B cell (primary cell): Measurements from ENCODE around the gene SOSTDC1. TPM values are rescaled to one million over a fixed set of nuclear protein-coding genes. Genes with fewer than 3 reads are reported as not detected.

Experiments used
- ATAC-seq: fragments of 200-7000 bp; cut with Tn5 transposase; one replicate; pipeline ENCODE4 v1.10.0; 2021; ENCODE audit warnings: low read depth, mild to moderate bottlenecking, moderate number of reproducible peaks, moderate library complexity
- CTCF ChIA-PET: fragments of 350-600 bp; sonication (Branson Sonifier 250); formaldehyde crosslinking; loops from one replicate; lab custom pipeline; 2021; ENCODE audit warnings: antibody characterized with exemption, inconsistent platforms; lab: Charles Lee
- POLR2A ChIA-PET: fragments of 350-600 bp; sonication (Branson Sonifier 250); formaldehyde crosslinking; loops from one replicate; lab custom pipeline; 2021; ENCODE audit warnings: antibody characterized with exemption; lab: Charles Lee
- DNase-seq: peaks from one replicate; pipeline ENCODE4 v3.0.0; 2013
- H2AFZ ChIP-seq: 2 replicates; pipeline ENCODE4 v1.6.1; 2012; ENCODE audit warnings: mild to moderate bottlenecking, low read depth, low read length; ENCODE audit not compliant: insufficient read depth, poor library complexity, severe bottlenecking
- H3K27ac ChIP-seq, 2 donors: 1 replicate in 1 of 2; 2 replicates in 1 of 2; pipeline ENCODE4 v1.5.1; 2012 to 2013; ENCODE audit warnings: low read length in 2 of 2, mild to moderate bottlenecking in 2 of 2, moderate library complexity in 1 of 2
- H3K27me3 ChIP-seq, 4 experiments: fragments of 200-600 bp in 1 of 4; sonication (generic) in 1 of 4; replicated peaks in 1 of 4; 1 replicate in 2 of 4; 2 replicates in 2 of 4; pipeline versions ENCODE4 v1.6.1 to v1.7.0; 2013 to 2016; ENCODE audit warnings: low read length in 3 of 4, mild to moderate bottlenecking in 2 of 4, mixed read lengths in 1 of 4, moderate library complexity in 1 of 4; ENCODE audit not compliant: insufficient read depth in 4 of 4, control insufficient read depth in 3 of 4; ENCODE audit errors: control extremely low read depth in 1 of 4
- H3K36me3 ChIP-seq, 2 experiments: replicated peaks in 1 of 2; 1 replicate in 1 of 2; 2 replicates in 1 of 2; pipeline versions ENCODE4 v1.6.1 to v1.7.1; 2013; ENCODE audit warnings: low read length in 1 of 2; ENCODE audit not compliant: insufficient read depth in 2 of 2, control insufficient read depth in 1 of 2; ENCODE audit errors: control extremely low read depth in 1 of 2, extremely low read depth in 1 of 2
- H3K4me1 ChIP-seq, 2 donors: fragments of 200-600 bp in 1 of 2; sonication (generic) in 1 of 2; 1 replicate in 1 of 2; 2 replicates in 1 of 2; pipeline versions ENCODE4 v1.5.1 to v1.6.1; 2013 to 2017; ENCODE audit warnings: low read length in 2 of 2; ENCODE audit not compliant: control insufficient read depth in 2 of 2, insufficient read depth in 2 of 2
- H3K4me2 ChIP-seq: replicated peaks from 2 replicates; pipeline ENCODE3; 2012; ENCODE audit warnings: mild to moderate bottlenecking, low read depth, low read length; ENCODE audit not compliant: poor library complexity, severe bottlenecking
- H3K4me3 ChIP-seq, 5 experiments: fragments of 200-600 bp in 1 of 5; sonication (generic) in 1 of 5; 1 replicate in 3 of 5; 2 replicates in 2 of 5; pipeline versions ENCODE4 v1.5.1 to v1.7.0; 2011 to 2016; ENCODE audit warnings: low read length in 4 of 5, mild to moderate bottlenecking in 4 of 5, low read depth in 2 of 5, control low read depth in 1 of 5, moderate library complexity in 1 of 5; ENCODE audit not compliant: insufficient read depth in 1 of 5; ENCODE audit errors: control extremely low read depth in 1 of 5, extremely low read depth in 1 of 5
- H3K79me2 ChIP-seq: fragments of 200-600 bp; sonication (generic); one replicate; pipeline ENCODE4 v1.6.0; 2016; ENCODE audit warnings: low read length; ENCODE audit not compliant: control insufficient read depth, insufficient read depth
- H3K9ac ChIP-seq: fragments of 200-600 bp; sonication (generic); 2 replicates; pipeline ENCODE4 v1.6.1; 2017; ENCODE audit warnings: mild to moderate bottlenecking, low read length, moderate library complexity
- H3K9me3 ChIP-seq, 3 donors: one replicate each; pipeline versions ENCODE4 v1.6.1 to v1.7.1; 2013; ENCODE audit warnings: low read length in 2 of 3; ENCODE audit not compliant: control insufficient read depth in 2 of 3, insufficient read depth in 1 of 3; ENCODE audit errors: control extremely low read depth in 1 of 3
- H4K20me1 ChIP-seq: 2 replicates; pipeline ENCODE4 v1.6.0; 2012; ENCODE audit warnings: mild to moderate bottlenecking, low read length; ENCODE audit not compliant: insufficient read depth, control insufficient read depth, poor library complexity, severe bottlenecking
- H3K27ac Mint-ChIP-seq: one replicate; pipeline ENCODE4 v1.8.0; 2021; ENCODE audit warnings: mixed read lengths
- H3K27me3 Mint-ChIP-seq: one replicate; pipeline ENCODE4 v1.8.0; 2021; ENCODE audit warnings: mixed read lengths
- H3K4me1 Mint-ChIP-seq: one replicate; pipeline ENCODE4 v1.8.0; 2021; ENCODE audit warnings: mixed read lengths
- H3K4me3 Mint-ChIP-seq: one replicate; pipeline ENCODE4 v1.8.0; 2021; ENCODE audit warnings: mixed read lengths
- H3K9me3 Mint-ChIP-seq: one replicate; pipeline ENCODE4 v1.8.0; 2022; ENCODE audit warnings: mixed read lengths; ENCODE audit not compliant: insufficient read depth
- CTCF ChIP-seq: fragments of 200-600 bp; IDR thresholded peaks from one replicate; pipeline ENCODE4 v1.8.0; 2022; ENCODE audit warnings: antibody characterized with exemption, mild to moderate bottlenecking
- EZH2 ChIP-seq: IDR thresholded peaks from 2 replicates; pipeline ENCODE4 v1.6.1; 2012; ENCODE audit warnings: borderline replicate concordance, low read depth, mild to moderate bottlenecking, moderate library complexity, low read length; ENCODE audit not compliant: insufficient read depth, poor library complexity, severe bottlenecking
- WGBS: methylation state at CpG from one replicate; pipeline ENCODE4 v1.1.5; 2013; ENCODE audit warnings: missing lambda C conversion rate; ENCODE audit not compliant: insufficient coverage; 5-methylcytosine and 5-hydroxymethylcytosine counted together
- intact Hi-C: fragments of 100-400 bp; cut with micrococcal nuclease; formaldehyde crosslinking; loops from one replicate; pipeline ENCODE4 v1.10.0; 2022
- polyA plus RNA-seq: library from polyadenylated mRNA; depleted of rRNA; stranded (reverse); fragments of >200 nt; gene quantifications from 2 replicates; pipeline ENCODE4 v1.2.3, GENCODE V29; 2012
- small RNA-seq: library from RNA; depleted of rRNA; stranded (forward); fragments of <200 nt; gene quantifications from one replicate; pipeline ENCODE3, GENCODE V24; 2012; ENCODE audit warnings: low replicate concordance, low read depth; ENCODE audit not compliant: insufficient read length
- total RNA-seq, 2 donors: library from RNA; stranded (reverse); fragments of 120-200 nt in 1 of 2; gene quantifications; 1 replicate in 1 of 2; 2 replicates in 1 of 2; pipeline versions ENCODE4 v1.2.3 to v1.2.4, GENCODE V29; 2013 to 2022

Gene SOSTDC1
- total and polyA plus RNA-seq, 2 donors (not counting 1 experiment from before 2014, with no cell fraction given) = not detected

GRCh38 chr7:16412274-16413254, 53.0 kb downstream of the SOSTDC1 start:
- H3K4me3 ChIP-seq = no peak overlapping the region
- H3K4me2 ChIP-seq = no peak overlapping the region
- no peak for TF ChIP-seq EZH2
- TF ChIP-seq CTCF = no peak
- ATAC-seq = no peak
- no peaks in the 10 kb centered on the region for H3K27me3 ChIP-seq
- Mint-ChIP-seq H3K9me3 (no peaks in the 10 kb centered on the region), H3K4me1 (peaks cover 6% of the 10 kb centered on the region), H3K4me3 (no peak overlapping the region), H3K27me3 (no peaks in the 10 kb centered on the region), H3K27ac (no peak overlapping the region)
- H3K4me1 ChIP-seq = no peaks in the 10 kb centered on the region
- no peak overlapping the region for H3K9ac ChIP-seq
- no peaks in the 10 kb centered on the region for H3K9me3 ChIP-seq
- no peaks in the 10 kb centered on the region for H3K79me2 ChIP-seq
- no peak overlapping the region for H3K27ac ChIP-seq
- POLR2A ChIA-PET = no interaction called here
- no peak for DNase-seq
- WGBS = 95% methylated on average over 2 of the region's 8 CpGs
- CTCF ChIA-PET = no interaction called here
- H2AFZ ChIP-seq = no peak overlapping the region
- no peaks in the 10 kb centered on the region for H4K20me1 ChIP-seq
- intact Hi-C loops = no loop called here
- no peaks in the 10 kb centered on the region for H3K36me3 ChIP-seq

Small RNA genes within 50 kb of the gene (small RNA-seq; reads per million reads assigned to genes)
- not detected for gene AC005014.3

Other genes starting within 250 kb of the SOSTDC1 start
- gene CRPPA, start 44.2 kb downstream of the SOSTDC1 start, total RNA-seq = 0.87 and 1.2 TPM in 2 replicates
- 0.10 and 0.16 TPM in 2 replicates for gene CRPPA, start 44.2 kb downstream of the SOSTDC1 start, polyA plus RNA-seq
- gene LRRC72, start 61.1 kb upstream of the SOSTDC1 start, total RNA-seq = not detected in 2 replicates
- gene LRRC72, start 61.1 kb upstream of the SOSTDC1 start, polyA plus RNA-seq = not detected in 2 replicates
- 17.8 and 18.2 TPM in 2 replicates for gene ANKMY2, start 180.0 kb upstream of the SOSTDC1 start, total RNA-seq
- gene ANKMY2, start 180.0 kb upstream of the SOSTDC1 start, polyA plus RNA-seq = 7.6 and 8.3 TPM in 2 replicates
- gene BZW2, start 180.4 kb upstream of the SOSTDC1 start, total RNA-seq = 17.0 and 18.4 TPM in 2 replicates
- 19.5 and 20.6 TPM in 2 replicates for gene BZW2, start 180.4 kb upstream of the SOSTDC1 start, polyA plus RNA-seq